HepG2 (cell line): ENCODE data around the gene CTNNBIP1. TPM values are rescaled to one million over a fixed set of nuclear protein-coding genes. Genes with fewer than 3 reads are reported as not detected.

ENCODE experiments used
- ATAC-seq: fragments of 200-7000 bp; cut with Tn5 transposase; 3 replicates; pipeline ENCODE4 v1.9.1; 2020; ENCODE audit warnings: mild to moderate bottlenecking, moderate library complexity
- BruUV-seq: library from RNA; stranded (reverse); fragments of 400-500 nt; replicated peaks from 2 replicates; lab custom pipeline; 2021; lab: Mats Ljungman, UMichigan
- CTCF ChIA-PET: fragments of 300-600 bp; formaldehyde crosslinking; extraction: SDS; loops from one replicate; lab custom pipeline; 2021; ENCODE audit warnings: low total read pairs, inconsistent platforms, low intra/inter-chr PET ratio; lab: Yijun Ruan, JAX
- POLR2A ChIA-PET: fragments of 350-600 bp; sonication (Branson Sonifier 250); formaldehyde crosslinking; loops from one replicate; lab custom pipeline; 2020; ENCODE audit warnings: antibody characterized with exemption, inconsistent platforms; lab: Yijun Ruan, JAX
- DNase-seq: peaks from one replicate; pipeline ENCODE4 v3.0.0-alpha.2; 2015; ENCODE audit warnings: low spot score
- FAIRE-seq: peaks from 3 replicates; lab custom pipeline; 2011; peaks lifted over from hg19 to GRCh38; lab: Jason Lieb, UNC
- H2AFZ ChIP-seq: one replicate; pipeline ENCODE4 v1.6.1; 2011; ENCODE audit warnings: low read length, inconsistent platforms
- H3K27ac ChIP-seq: fragments of 300-600 bp; 3 replicates; pipeline ENCODE4 v1.8.0; 2011; ENCODE audit warnings: mixed run types, mild to moderate bottlenecking, mixed read lengths, low read length, inconsistent platforms; ENCODE audit not compliant: insufficient read depth; ENCODE audit errors: extremely low read length
- H3K27me3 ChIP-seq, 2 experiments: fragments of 200-600 bp in 1 of 2; 2 replicates in 1 of 2; 3 replicates in 1 of 2; pipeline versions ENCODE4 v1.6.0 to v1.8.0; 2011; ENCODE audit warnings: low read length in 2 of 2, mild to moderate bottlenecking in 2 of 2, moderate library complexity in 2 of 2, inconsistent platforms in 1 of 2; ENCODE audit not compliant: insufficient read depth in 2 of 2, control insufficient read depth in 1 of 2
- H3K36me3 ChIP-seq, 2 experiments: fragments of 200-600 bp in 1 of 2; replicated peaks in 1 of 2; 2 replicates in 1 of 2; 3 replicates in 1 of 2; pipeline versions ENCODE4 v1.5.1 to v1.8.0; 2011; ENCODE audit warnings: low read length in 2 of 2, inconsistent platforms in 1 of 2; ENCODE audit not compliant: insufficient read depth in 2 of 2, control insufficient read depth in 1 of 2
- H3K4me1 ChIP-seq: 2 replicates; pipeline ENCODE4 v1.5.1; 2012; ENCODE audit warnings: low read length, inconsistent platforms; ENCODE audit not compliant: insufficient read depth
- H3K4me2 ChIP-seq: 2 replicates; pipeline ENCODE4 v1.6.0; 2011; ENCODE audit warnings: low read depth, low read length, inconsistent platforms
- H3K4me3 ChIP-seq, 3 experiments: fragments of 200-600 bp in 1 of 3; sonication (generic), shearing (Covaris generic) in 1 of 3; replicated peaks in 1 of 3; 2 replicates each; pipeline ENCODE4 v1.5.1; 2011 to 2016; ENCODE audit warnings: low read length in 3 of 3, inconsistent platforms in 2 of 3, low read depth in 2 of 3, mild to moderate bottlenecking in 2 of 3, control low read depth in 1 of 3, mixed read lengths in 1 of 3; ENCODE audit not compliant: insufficient read depth in 1 of 3
- H3K79me2 ChIP-seq: one replicate; pipeline ENCODE4 v1.6.1; 2011; ENCODE audit warnings: low read length, inconsistent platforms; ENCODE audit not compliant: insufficient read depth
- H3K9ac ChIP-seq: 2 replicates; pipeline ENCODE4 v1.6.0; 2011; ENCODE audit warnings: mild to moderate bottlenecking, low read depth, low read length, inconsistent platforms; ENCODE audit not compliant: insufficient read depth
- H3K9me3 ChIP-seq: 2 replicates; pipeline ENCODE4 v1.5.1; 2012; ENCODE audit warnings: mild to moderate bottlenecking, low read length
- H4K20me1 ChIP-seq: 2 replicates; pipeline ENCODE4 v1.6.0; 2011; ENCODE audit warnings: inconsistent platforms, mild to moderate bottlenecking, low read length, moderate library complexity; ENCODE audit not compliant: insufficient read depth
- ATRX ChIP-seq: sonication (generic); formaldehyde crosslinking; IDR thresholded peaks from 2 replicates; pipeline ENCODE4 v1.4.0; 2020; ENCODE audit warnings: missing genetic modification reagents, borderline replicate concordance
- CBX2 ChIP-seq, 2 experiments: fragments of 200-600 bp in 1 of 2; sonication (generic); formaldehyde crosslinking in 1 of 2; IDR thresholded peaks; 2 replicates each; pipeline versions ENCODE4 v1.7.0 to v1.8.1; 2018 to 2022; ENCODE audit warnings: low read depth in 2 of 2, low read length in 1 of 2, mild to moderate bottlenecking in 1 of 2, missing genetic modification reagents in 1 of 2
- MXD3 ChIP-seq: IDR thresholded peaks from 2 replicates; pipeline ENCODE4 v1.6.1; 2016; ENCODE audit warnings: mild to moderate bottlenecking, missing biosample characterization, missing genetic modification reagents
- NCOA5 ChIP-seq: sonication (generic); formaldehyde crosslinking; IDR thresholded peaks from 2 replicates; pipeline ENCODE4 v1.4.0; 2020; ENCODE audit warnings: missing genetic modification reagents
- PHF21A ChIP-seq: sonication (generic); formaldehyde crosslinking; IDR thresholded peaks from 2 replicates; pipeline ENCODE4 v1.5.0; 2020; ENCODE audit warnings: mild to moderate bottlenecking, missing genetic modification reagents
- SP5 ChIP-seq: IDR thresholded peaks from 2 replicates; pipeline ENCODE4 v1.6.1; 2016; ENCODE audit warnings: low read depth, borderline replicate concordance
- TARDBP ChIP-seq: sonication (generic); formaldehyde crosslinking; IDR thresholded peaks from 2 replicates; pipeline ENCODE4 v1.8.0; 2022; ENCODE audit warnings: mild to moderate bottlenecking, missing genetic modification reagents
- ZNF333 ChIP-seq: sonication (generic); formaldehyde crosslinking; IDR thresholded peaks from 2 replicates; pipeline ENCODE4 v1.4.0; 2020; ENCODE audit warnings: mild to moderate bottlenecking, missing genetic modification reagents, borderline replicate concordance
- WGBS: methylation state at CpG from one replicate; pipeline ENCODE4 v1.1.6; 2017; ENCODE audit warnings: low lambda C conversion rate; 5-methylcytosine and 5-hydroxymethylcytosine counted together
- in situ Hi-C: cut with HindIII; loops from 2 replicates; pipeline ENCODE4 v1.10.0; 2017; ENCODE audit warnings: low pct_unique_long_range_greater_than_20kb; ENCODE audit not compliant: extremely low pct_ligation_motif_present
- intact Hi-C: fragments of 100-400 bp; cut with micrococcal nuclease; formaldehyde crosslinking; loops from one replicate; pipeline ENCODE4 v1.10.0; 2022; ENCODE audit not compliant: unreplicated experiment
- polyA plus RNA-seq, 8 experiments: library from polyadenylated mRNA; depleted of rRNA in 3 of 8; stranded (reverse) in 7 of 8; unstranded in 1 of 8; fragments of >200 nt; fragmentation: Illumina TruSeq in 4 of 8; extraction: Trizol in 4 of 8; gene quantifications; 2 replicates each; pipeline versions ENCODE4 v1.2.1 to v1.2.3, GENCODE V29; 2011 to 2016; ENCODE audit warnings: low read depth in 4 of 8, missing spikeins in 1 of 8, mixed read lengths in 1 of 8; ENCODE audit not compliant: insufficient read depth in 1 of 8
- total RNA-seq, 5 experiments: library from RNA; depleted of rRNA; stranded (reverse); fragments of >200 nt; fragmentation: Illumina TruSeq; extraction: Trizol; gene quantifications; 2 replicates each; pipeline ENCODE4 v1.2.3, GENCODE V29; 2016; ENCODE audit warnings: low read depth in 1 of 5
- TF ChIP-seq, protein P1 (sequence below), 2 experiments: fragments of 450-650 bp in 1 of 2; sonication (generic) in 1 of 2; formaldehyde crosslinking; IDR thresholded peaks; 2 replicates each; pipeline versions ENCODE4 v1.5.0 to v1.8.0; 2020 to 2022; ENCODE audit warnings: mild to moderate bottlenecking in 1 of 2, missing genetic modification reagents in 1 of 2

CTNNBIP1 gene
- total and polyA plus RNA-seq, 2 of the 13 experiments (the other 11 are each of a cell fraction or from before 2014, with no cell fraction given), result 71.7 to 83.0 TPM

GRCh38 chr1:9865724-9866123, 44.3 kb downstream of the CTNNBIP1 start:
- Histone ChIP-seq H3K79me2 (no peaks in the 10 kb centered on the region), H2AFZ (no peak overlapping the region), H3K4me2 (no peak overlapping the region), H3K9ac (no peak overlapping the region), H4K20me1 (no peaks in the 10 kb centered on the region), H3K36me3 (peaks cover 20 to 37% of the 10 kb centered on the region in 2 experiments), H3K27ac (no peak overlapping the region), H3K27me3 (no peaks in the 10 kb centered on the region), H3K4me1 (peaks cover 19% of the 10 kb centered on the region), H3K9me3 (no peaks in the 10 kb centered on the region), H3K4me3 (no peak overlapping the region)
- ChIA-PET POLR2A (no interaction called here), CTCF (interaction anchor here (2.8 kb wide), 1 partner anchor 81 kb away, joined by 41 read pairs; no protein-coding TSS in a partner anchor)
- no peak for ATAC-seq
- DNase-seq, result no peak
- FAIRE-seq, result no peak
- no TSS peak for BruUV-seq
- 89% methylated on average over 2 of the region's 2 CpGs for WGBS
- TF ChIP-seq, protein P1, sequence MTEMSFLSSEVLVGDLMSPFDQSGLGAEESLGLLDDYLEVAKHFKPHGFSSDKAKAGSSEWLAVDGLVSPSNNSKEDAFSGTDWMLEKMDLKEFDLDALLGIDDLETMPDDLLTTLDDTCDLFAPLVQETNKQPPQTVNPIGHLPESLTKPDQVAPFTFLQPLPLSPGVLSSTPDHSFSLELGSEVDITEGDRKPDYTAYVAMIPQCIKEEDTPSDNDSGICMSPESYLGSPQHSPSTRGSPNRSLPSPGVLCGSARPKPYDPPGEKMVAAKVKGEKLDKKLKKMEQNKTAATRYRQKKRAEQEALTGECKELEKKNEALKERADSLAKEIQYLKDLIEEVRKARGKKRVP (CRISPR knock-in tag; IDR thresholded peaks at IDR 0.05), result no peak
- TF ChIP-seq MXD3 (no peak), TARDBP (CRISPR knock-in tag) (no peak), PHF21A (no peak), ATRX (CRISPR knock-in tag) (no peak), NCOA5 (CRISPR knock-in tag) (no peak), CBX2 (IDR thresholded peaks at IDR 0.05; ENCODE audit: low read depth, low read length) (no peak), CBX2 (CRISPR knock-in tag; IDR thresholded peaks at IDR 0.05; ENCODE audit: low read depth) (no peak), SP5 (CRISPR knock-in tag) (no peak), ZNF333 (CRISPR knock-in tag) (no peak)
- intact Hi-C loops, result loop anchor here (5.0 kb wide), 1 partner anchor 238 kb away; no protein-coding TSS in a partner anchor
- in situ Hi-C loops, result loop anchor here (5.0 kb wide), 1 partner anchor 78 kb away; no protein-coding TSS in a partner anchor
